ENCODE data around the gene CAMTA2. TPM values are rescaled to one million over a fixed set of nuclear protein-coding genes. Genes with fewer than 3 reads are reported as not detected.
A peak's percentile ranks its signal among the peaks of the same experiment; 100 is the strongest.

Gene CAMTA2
- total and polyA plus RNA-seq, 2 donors (not counting 1 experiment from before 2014, with no cell fraction given), result 12.4 to 18.3 TPM

DNA sequence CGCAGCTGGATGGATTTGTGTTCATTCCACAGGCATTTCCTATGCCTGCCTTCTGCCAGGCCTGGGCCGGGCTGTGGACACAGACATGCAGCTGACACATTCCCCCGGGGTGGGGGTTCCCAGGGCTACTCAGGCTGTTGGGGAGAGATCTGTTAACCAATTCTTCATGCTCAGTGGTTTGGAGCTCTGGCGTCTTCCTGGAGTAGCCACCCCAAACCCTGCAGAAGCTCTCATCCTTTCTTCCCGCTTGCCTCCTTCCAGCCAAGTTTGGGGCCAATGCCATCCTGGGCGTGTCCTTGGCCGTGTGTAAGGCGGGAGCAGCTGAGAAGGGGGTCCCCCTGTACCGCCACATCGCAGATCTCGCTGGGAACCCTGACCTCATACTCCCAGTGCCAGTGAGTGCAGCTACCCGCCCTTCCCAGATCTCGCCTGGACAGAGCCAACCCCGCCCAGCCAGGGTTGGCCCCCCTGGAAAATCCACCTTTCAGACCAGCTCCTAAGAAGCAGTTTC lies 34.0 kb downstream of the CAMTA2 start:
- Histone ChIP-seq H3K4me3 (replicated peaks in 1 of 4; ENCODE audit: control extremely low read depth in 1 of 4, insufficient read depth in 1 of 4, low read depth in 3 of 4, low read length in 4 of 4) (peak overlapping the region in 1 of 4 experiments; percentile 25), H3K36me3 (ENCODE audit: control insufficient read depth, insufficient read depth, low read length) (peaks cover 1% of the 10 kb centered on the region), H3K4me1 (ENCODE audit: control insufficient read depth, extremely low read depth, insufficient read depth, low read length) (peaks cover 15% of the 10 kb centered on the region), H3K9me3 (ENCODE audit: control insufficient read depth, insufficient read depth, low read depth, low read length) (no peaks in the 10 kb centered on the region), H3K79me2 (ENCODE audit: control insufficient read depth, insufficient read depth, low read length) (no peaks in the 10 kb centered on the region), H3K9ac (ENCODE audit: insufficient read depth, low read length) (no peak overlapping the region), H3K4me2 (ENCODE audit: extremely low read depth, insufficient read depth, low read length) (peak overlapping the region; percentile 57), H2AFZ (ENCODE audit: low read length) (peak overlapping the region; percentile 36), H3K27me3 (ENCODE audit: control insufficient read depth, insufficient read depth, low read length) (no peaks in the 10 kb centered on the region), H4K20me1 (ENCODE audit: control insufficient read depth, extremely low read depth, insufficient read depth, low read length) (no peaks in the 10 kb centered on the region), H3K27ac (ENCODE audit: insufficient read depth, low read length) (peak overlapping the region; percentile 42)
- TF ChIP-seq, protein P1, sequence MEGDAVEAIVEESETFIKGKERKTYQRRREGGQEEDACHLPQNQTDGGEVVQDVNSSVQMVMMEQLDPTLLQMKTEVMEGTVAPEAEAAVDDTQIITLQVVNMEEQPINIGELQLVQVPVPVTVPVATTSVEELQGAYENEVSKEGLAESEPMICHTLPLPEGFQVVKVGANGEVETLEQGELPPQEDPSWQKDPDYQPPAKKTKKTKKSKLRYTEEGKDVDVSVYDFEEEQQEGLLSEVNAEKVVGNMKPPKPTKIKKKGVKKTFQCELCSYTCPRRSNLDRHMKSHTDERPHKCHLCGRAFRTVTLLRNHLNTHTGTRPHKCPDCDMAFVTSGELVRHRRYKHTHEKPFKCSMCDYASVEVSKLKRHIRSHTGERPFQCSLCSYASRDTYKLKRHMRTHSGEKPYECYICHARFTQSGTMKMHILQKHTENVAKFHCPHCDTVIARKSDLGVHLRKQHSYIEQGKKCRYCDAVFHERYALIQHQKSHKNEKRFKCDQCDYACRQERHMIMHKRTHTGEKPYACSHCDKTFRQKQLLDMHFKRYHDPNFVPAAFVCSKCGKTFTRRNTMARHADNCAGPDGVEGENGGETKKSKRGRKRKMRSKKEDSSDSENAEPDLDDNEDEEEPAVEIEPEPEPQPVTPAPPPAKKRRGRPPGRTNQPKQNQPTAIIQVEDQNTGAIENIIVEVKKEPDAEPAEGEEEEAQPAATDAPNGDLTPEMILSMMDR (conservative IDR thresholded peaks at IDR 0.05 in 1 of 2, IDR thresholded peaks at IDR 0.05 in 1 of 2; ENCODE audit: low read depth in 1 of 2, low read length in 2 of 2), result no peak
- TF ChIP-seq EZH2 (IDR thresholded peaks at IDR 0.05; ENCODE audit: low read length, missing control alignments), result no peak
- peak; percentile 56 to 78 for DNase-seq (ENCODE audit: low read depth in 2 of 2)

DNA sequence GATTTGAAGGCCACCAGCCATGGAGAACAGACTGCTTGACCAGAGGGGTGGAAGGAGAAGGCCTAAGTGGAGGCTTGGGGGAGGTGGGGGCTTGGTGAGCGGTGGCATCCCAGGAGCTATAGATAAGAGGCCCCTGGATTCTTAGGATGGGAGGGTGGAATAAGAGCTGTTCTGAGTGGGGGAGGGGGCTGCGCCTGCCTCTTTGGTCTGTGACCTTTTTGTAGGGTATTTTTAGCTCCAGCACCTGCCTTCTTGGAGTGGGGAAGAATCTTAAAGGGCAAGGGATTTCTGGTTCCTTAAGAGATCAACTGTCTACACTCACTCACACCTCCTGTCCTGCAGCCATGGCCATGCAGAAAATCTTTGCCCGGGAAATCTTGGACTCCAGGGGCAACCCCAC lies 36.0 kb downstream of the CAMTA2 start:
- H3K4me1 ChIP-seq (ENCODE audit: control insufficient read depth, extremely low read depth, insufficient read depth, low read length), result peaks cover 15% of the 10 kb centered on the region
- TF ChIP-seq EZH2 (IDR thresholded peaks at IDR 0.05; ENCODE audit: low read length, missing control alignments), result no peak
- TF ChIP-seq, protein P1 (conservative IDR thresholded peaks at IDR 0.05 in 1 of 2, IDR thresholded peaks at IDR 0.05 in 1 of 2; ENCODE audit: low read depth in 1 of 2, low read length in 2 of 2), result no peak
- H3K36me3 ChIP-seq (ENCODE audit: control insufficient read depth, insufficient read depth, low read length), result peaks cover 5% of the 10 kb centered on the region
- peaks cover 2% of the 10 kb centered on the region for H4K20me1 ChIP-seq (ENCODE audit: control insufficient read depth, extremely low read depth, insufficient read depth, low read length)
- H3K9ac ChIP-seq (ENCODE audit: insufficient read depth, low read length), result no peak overlapping the region
- no peak overlapping the region for H3K4me2 ChIP-seq (ENCODE audit: extremely low read depth, insufficient read depth, low read length)
- H3K27ac ChIP-seq (ENCODE audit: insufficient read depth, low read length), result no peak overlapping the region
- H3K27me3 ChIP-seq (ENCODE audit: control insufficient read depth, insufficient read depth, low read length), result no peaks in the 10 kb centered on the region
- no peak overlapping the region for H2AFZ ChIP-seq (ENCODE audit: low read length)
- H3K9me3 ChIP-seq (ENCODE audit: control insufficient read depth, insufficient read depth, low read depth, low read length), result no peaks in the 10 kb centered on the region
- peaks cover 18% of the 10 kb centered on the region for H3K79me2 ChIP-seq (ENCODE audit: control insufficient read depth, insufficient read depth, low read length)
- no peak overlapping the region for H3K4me3 ChIP-seq (replicated peaks in 1 of 4; ENCODE audit: control extremely low read depth in 1 of 4, insufficient read depth in 1 of 4, low read depth in 3 of 4, low read length in 4 of 4)
- DNase-seq (ENCODE audit: low read depth in 2 of 2), result no peak

- peaks cover 6% of the 10 kb centered on the region for H3K36me3 ChIP-seq (ENCODE audit: control insufficient read depth, insufficient read depth, low read length)
- H3K4me3 ChIP-seq (replicated peaks in 1 of 4; ENCODE audit: control extremely low read depth in 1 of 4, insufficient read depth in 1 of 4, low read depth in 3 of 4, low read length in 4 of 4), result peak within 1 kb of the TSS; percentile 9 to 52 (median 30)
- H3K4me1 ChIP-seq (ENCODE audit: control insufficient read depth, extremely low read depth, insufficient read depth, low read length), result peaks cover 15% of the 10 kb centered on the region
- H2AFZ ChIP-seq (ENCODE audit: low read length), result peak within 1 kb of the TSS; percentile 19
- peaks cover 2% of the 10 kb centered on the region for H4K20me1 ChIP-seq (ENCODE audit: control insufficient read depth, extremely low read depth, insufficient read depth, low read length)
- H3K27me3 ChIP-seq (ENCODE audit: control insufficient read depth, insufficient read depth, low read length), result no peaks in the 10 kb centered on the region
- H3K9me3 ChIP-seq (ENCODE audit: control insufficient read depth, insufficient read depth, low read depth, low read length), result no peaks in the 10 kb centered on the region
- no peak for DNase-seq (ENCODE audit: low read depth in 2 of 2)
- peak within 1 kb of the TSS; percentile 66 for H3K4me2 ChIP-seq (ENCODE audit: extremely low read depth, insufficient read depth, low read length)
- H3K9ac ChIP-seq (ENCODE audit: insufficient read depth, low read length), result peak within 1 kb of the TSS; percentile 58
- peak within 1 kb of the TSS; percentile 80 for H3K27ac ChIP-seq (ENCODE audit: insufficient read depth, low read length)
- TF ChIP-seq, protein P1 (conservative IDR thresholded peaks at IDR 0.05 in 1 of 2, IDR thresholded peaks at IDR 0.05 in 1 of 2; ENCODE audit: low read depth in 1 of 2, low read length in 2 of 2), result no peak
- no peak for TF ChIP-seq EZH2 (IDR thresholded peaks at IDR 0.05; ENCODE audit: low read length, missing control alignments)
- H3K79me2 ChIP-seq (ENCODE audit: control insufficient read depth, insufficient read depth, low read length), result peaks cover 25% of the 10 kb centered on the region
Measured at GRCh38 chr17:4950746-4951204, 36.7 kb downstream of the CAMTA2 start, which contains the start of gene ENO3. Gene ENO3 (plus strand): TSS chr17:4951119. CDS start chr17:4951830, 711 bp downstream.

Data from fibroblast of lung (primary cell).